GM21526 (cell line): Measurements from ENCODE around the gene TMEM132A.

Experiments
- ATAC-seq: cut with Tn5 transposase; IDR thresholded peaks from one replicate; pipeline ENCODE4 v1.9.1; 2021; ENCODE audit warnings: moderate library complexity; ENCODE audit not compliant: unreplicated experiment, low FRiP score

Gene TMEM132A

GRCh38 chr11:60924110-60924905, at the start of gene TMEM132A:
TMEM132A (plus strand) TSS chr11:60924460; CDS start chr11:60924634, 174 bp downstream.
- ATAC-seq, result no peak

GRCh38 chr11:60875366-60876167, 48.7 kb upstream of the TMEM132A start:
- no peak for ATAC-seq

- ATAC-seq, result no peak
Measured at GRCh38 chr11:60876168-60876485, 48.1 kb upstream of the TMEM132A start.

GRCh38 chr11:60878245-60879101, 45.8 kb upstream of the TMEM132A start:
- ATAC-seq, result no peak

GRCh38 chr11:60879104-60879503, 45.2 kb upstream of the TMEM132A start:
- no peak for ATAC-seq

GRCh38 chr11:60879971-60880588, 44.2 kb upstream of the TMEM132A start:
- ATAC-seq, result no peak

GRCh38 chr11:60880643-60881282, 43.5 kb upstream of the TMEM132A start:
- no peak for ATAC-seq

- ATAC-seq, result no peak
Measured at GRCh38 chr11:60887556-60887955, 36.7 kb upstream of the TMEM132A start.

GRCh38 chr11:60889869-60890311, 34.4 kb upstream of the TMEM132A start:
- no peak for ATAC-seq

- no peak for ATAC-seq
Measured at GRCh38 chr11:60890696-60891095, 33.6 kb upstream of the TMEM132A start.

- ATAC-seq, result no peak
Measured at GRCh38 chr11:60891103-60891741, 33.0 kb upstream of the TMEM132A start.

- no peak for ATAC-seq
Measured at GRCh38 chr11:60895687-60896086, 28.6 kb upstream of the TMEM132A start.

GRCh38 chr11:60897496-60897895, 26.8 kb upstream of the TMEM132A start:
- no peak for ATAC-seq

GRCh38 chr11:60899046-60899936, 25.0 kb upstream of the TMEM132A start:
- ATAC-seq, result no peak

GRCh38 chr11:60899977-60900376, 24.3 kb upstream of the TMEM132A start:
- no peak for ATAC-seq

GRCh38 chr11:60900673-60901404, 23.4 kb upstream of the TMEM132A start:
- ATAC-seq, result no peak

- no peak for ATAC-seq
Measured at GRCh38 chr11:60902625-60903024, 21.6 kb upstream of the TMEM132A start.

GRCh38 chr11:60905047-60905446, 19.2 kb upstream of the TMEM132A start:
- no peak for ATAC-seq
